H1 (cell line): Measurements from ENCODE around the gene MCC. TPM values are rescaled to one million over a fixed set of nuclear protein-coding genes. Genes with fewer than 3 reads are reported as not detected.

ENCODE experiments used
- CTCF ChIA-PET: fragments of 300-600 bp; sonication (Branson Sonifier 250); formaldehyde crosslinking; loops from one replicate; lab custom pipeline; 2021; ENCODE audit not compliant: partially characterized antibody; lab: Charles Lee
- POLR2A ChIA-PET: fragments of 300-600 bp; sonication (Branson Sonifier 250); formaldehyde crosslinking; loops from one replicate; lab custom pipeline; 2021; ENCODE audit warnings: inconsistent platforms; ENCODE audit not compliant: partially characterized antibody; lab: Charles Lee
- DNase-seq, 2 experiments: peaks; one replicate each; pipeline versions ENCODE4 v3.0.0 to v3.0.0-alpha.2; 2010 to 2022; ENCODE audit warnings: low spot score in 2 of 2, low read depth in 1 of 2, mixed read lengths in 1 of 2
- FAIRE-seq: peaks from 2 replicates; lab custom pipeline; 2011; peaks lifted over from hg19 to GRCh38; lab: Jason Lieb, UNC
- H2AFZ ChIP-seq: 2 replicates; pipeline ENCODE4 v1.8.1; 2012; ENCODE audit warnings: low read length, inconsistent platforms
- H2AK5ac ChIP-seq: 2 replicates; pipeline ENCODE4 v1.6.1; 2013; ENCODE audit warnings: low read depth, low read length
- H2BK120ac ChIP-seq: replicated peaks from 2 replicates; pipeline ENCODE3; 2013; ENCODE audit warnings: low read depth, low read length, inconsistent platforms
- H2BK12ac ChIP-seq: 2 replicates; pipeline ENCODE4 v1.6.1; 2013; ENCODE audit warnings: low read depth, low read length
- H2BK15ac ChIP-seq: 2 replicates; pipeline ENCODE4 v1.6.1; 2013; ENCODE audit warnings: low read length
- H2BK20ac ChIP-seq: 2 replicates; pipeline ENCODE4 v1.6.1; 2013; ENCODE audit warnings: low read length
- H2BK5ac ChIP-seq: 2 replicates; pipeline ENCODE4 v1.6.1; 2013; ENCODE audit warnings: low read depth, low read length
- H3K14ac ChIP-seq: 2 replicates; pipeline ENCODE4 v1.6.1; 2013; ENCODE audit warnings: inconsistent platforms; ENCODE audit not compliant: insufficient read length
- H3K18ac ChIP-seq: 2 replicates; pipeline ENCODE4 v1.6.1; 2013; ENCODE audit warnings: low read length; ENCODE audit errors: extremely low read depth
- H3K23ac ChIP-seq: 2 replicates; pipeline ENCODE4 v1.6.1; 2013; ENCODE audit warnings: inconsistent platforms; ENCODE audit not compliant: insufficient read length
- H3K23me2 ChIP-seq: 2 replicates; pipeline ENCODE4 v1.6.1; 2013; ENCODE audit warnings: low read depth, low read length
- H3K27ac ChIP-seq: 2 replicates; pipeline ENCODE4 v1.6.1; 2011; ENCODE audit warnings: low read depth, low read length, inconsistent platforms
- H3K27me3 ChIP-seq, 4 experiments: replicated peaks in 1 of 4; 1 replicate in 1 of 4; 2 replicates in 3 of 4; pipeline versions ENCODE4 v1.6.1 to v1.8.1; 2011 to 2013; ENCODE audit warnings: low read length in 3 of 4, mild to moderate bottlenecking in 3 of 4, inconsistent platforms in 2 of 4, mixed read lengths in 2 of 4, moderate library complexity in 1 of 4; ENCODE audit not compliant: control insufficient read depth in 3 of 4, insufficient read depth in 3 of 4; ENCODE audit errors: extremely low read depth in 1 of 4
- H3K36me3 ChIP-seq, 4 experiments: 2 replicates each; pipeline versions ENCODE4 v1.6.1 to v1.8.1; 2011 to 2013; ENCODE audit warnings: mild to moderate bottlenecking in 4 of 4, low read length in 3 of 4, moderate library complexity in 2 of 4, control low read depth in 1 of 4, inconsistent platforms in 1 of 4; ENCODE audit not compliant: insufficient read depth in 4 of 4, control insufficient read depth in 2 of 4
- H3K4ac ChIP-seq: replicated peaks from 2 replicates; pipeline ENCODE3; 2013; ENCODE audit warnings: low read length, low read depth, mixed read lengths, inconsistent platforms; ENCODE audit not compliant: insufficient read length
- H3K4me1 ChIP-seq, 4 experiments: replicated peaks in 1 of 4; 1 replicate in 1 of 4; 2 replicates in 3 of 4; pipeline versions ENCODE4 v1.6.1 to v1.8.1; 2011 to 2013; ENCODE audit warnings: low read length in 3 of 4, inconsistent platforms in 2 of 4, mixed read lengths in 1 of 4; ENCODE audit not compliant: insufficient read depth in 4 of 4, control insufficient read depth in 3 of 4
- H3K4me2 ChIP-seq, 2 experiments: 2 replicates each; pipeline versions ENCODE4 v1.6.1 to v1.8.1; 2011 to 2013; ENCODE audit warnings: low read depth in 2 of 2, low read length in 2 of 2, control low read depth in 1 of 2, inconsistent platforms in 1 of 2, mild to moderate bottlenecking in 1 of 2; ENCODE audit not compliant: insufficient read depth in 1 of 2
- H3K4me3 ChIP-seq, 4 experiments: fragments of 200-600, 300-600 bp in 1 of 4; sonication (generic), shearing (Covaris generic), sonication (Bioruptor Twin) in 1 of 4; 2 replicates each; pipeline versions ENCODE4 v1.5.1 to v1.8.1; 2011 to 2016; ENCODE audit warnings: low read length in 4 of 4, low read depth in 3 of 4, control low read depth in 2 of 4, inconsistent platforms in 2 of 4, mild to moderate bottlenecking in 2 of 4, mixed read lengths in 1 of 4, moderate library complexity in 1 of 4; ENCODE audit not compliant: insufficient read depth in 2 of 4; ENCODE audit errors: extremely low read depth in 1 of 4
- H3K56ac ChIP-seq: replicated peaks from 2 replicates; pipeline ENCODE3; 2013; ENCODE audit warnings: low read depth, mild to moderate bottlenecking, mixed read lengths, low read length, inconsistent platforms; ENCODE audit not compliant: insufficient read length
- H3K79me1 ChIP-seq: 2 replicates; pipeline ENCODE4 v1.6.1; 2013; ENCODE audit warnings: low read depth, low read length, control low read depth
- H3K79me2 ChIP-seq, 2 experiments: 2 replicates each; pipeline versions ENCODE4 v1.6.1 to v1.8.1; 2012 to 2013; ENCODE audit warnings: low read length in 2 of 2, mild to moderate bottlenecking in 2 of 2, inconsistent platforms in 1 of 2; ENCODE audit not compliant: insufficient read depth in 2 of 2, control insufficient read depth in 1 of 2
- H3K9ac ChIP-seq, 4 experiments: replicated peaks in 1 of 4; 1 replicate in 1 of 4; 2 replicates in 3 of 4; pipeline versions ENCODE4 v1.6.1 to v1.8.1; 2011 to 2013; ENCODE audit warnings: low read depth in 3 of 4, low read length in 3 of 4, control low read depth in 2 of 4, mild to moderate bottlenecking in 2 of 4, moderate library complexity in 2 of 4, inconsistent platforms in 1 of 4; ENCODE audit errors: extremely low read depth in 1 of 4
- H3K9me3 ChIP-seq, 2 experiments: 2 replicates each; pipeline versions ENCODE4 v1.6.1 to v1.8.1; 2012 to 2013; ENCODE audit warnings: mild to moderate bottlenecking in 2 of 2, moderate library complexity in 2 of 2, control low read depth in 1 of 2, inconsistent platforms in 1 of 2, low read depth in 1 of 2, low read length in 1 of 2, mixed read lengths in 1 of 2; ENCODE audit not compliant: insufficient read depth in 2 of 2
- H4K20me1 ChIP-seq, 2 experiments: replicated peaks in 1 of 2; 2 replicates each; pipeline versions ENCODE3 to v1.8.1; 2011 to 2013; ENCODE audit warnings: inconsistent platforms in 2 of 2, low read length in 2 of 2, mild to moderate bottlenecking in 1 of 2; ENCODE audit not compliant: insufficient read depth in 2 of 2, control insufficient read depth in 1 of 2
- H4K5ac ChIP-seq: 2 replicates; pipeline ENCODE4 v1.6.1; 2013; ENCODE audit warnings: low read length, low read depth, mixed read lengths, inconsistent platforms; ENCODE audit not compliant: insufficient read length
- H4K8ac ChIP-seq: 2 replicates; pipeline ENCODE4 v1.8.0; 2013; ENCODE audit warnings: mild to moderate bottlenecking, moderate library complexity, low read length, inconsistent platforms; ENCODE audit not compliant: insufficient read depth; ENCODE audit errors: extremely low read depth
- H4K91ac ChIP-seq: replicated peaks from 2 replicates; pipeline ENCODE3; 2013; ENCODE audit warnings: low read length, mixed read lengths, inconsistent platforms; ENCODE audit not compliant: insufficient read length
- JUND ChIP-seq: IDR thresholded peaks from 2 replicates; pipeline ENCODE4 v1.6.1; 2011; ENCODE audit warnings: mild to moderate bottlenecking, improper control_type of control experiment, low read length
- RFX5 ChIP-seq: IDR thresholded peaks from 2 replicates; pipeline ENCODE4 v1.6.1; 2011; ENCODE audit warnings: low read depth, low read length, improper control_type of control experiment, borderline replicate concordance
- TCF12 ChIP-seq: IDR thresholded peaks from 2 replicates; pipeline ENCODE4 v1.6.1; 2011; ENCODE audit warnings: low read depth, mild to moderate bottlenecking, low read length
- polyA plus RNA-seq, 7 experiments: library from polyadenylated mRNA; depleted of rRNA in 3 of 7; stranded (reverse) in 5 of 7; unstranded in 2 of 7; fragments of >200 nt in 5 of 7; fragments of 200-250 nt in 2 of 7; gene quantifications; 1 replicate in 5 of 7; 2 replicates in 1 of 7; 4 replicates in 1 of 7; pipeline versions ENCODE4 v1.2.1 to v1.2.3, GENCODE V29; 2011 to 2013; ENCODE audit warnings: missing spikeins in 2 of 7, mixed read lengths in 2 of 7
- total RNA-seq: library from RNA; stranded (reverse); fragmentation: NEBNext Ultra II Directional; extraction: Animal tissue kit (Norgen Biotek cat#: 25700); gene quantifications from 2 replicates; pipeline ENCODE4 v1.2.1, GENCODE V29; 2021

MCC gene
- total and polyA plus RNA-seq, 2 of the 8 experiments (the other 6 are each of a cell fraction or from before 2014, with no cell fraction given) = 2.6 to 18.3 TPM

- POLR2A ChIA-PET = no interaction called here
- CTCF ChIA-PET = no interaction called here
- H3K4me3 ChIP-seq = no peak overlapping the region
- peaks cover 0 to 13% (median 0%) of the 10 kb centered on the region in 4 experiments; a peak in 2 of 8 replicates for H3K36me3 ChIP-seq
- H3K4me2 ChIP-seq = no peak overlapping the region
- H4K8ac ChIP-seq = no peak overlapping the region
- H3K9ac ChIP-seq = no peak overlapping the region
- H2BK5ac ChIP-seq = no peak overlapping the region
- no peak overlapping the region for H3K23ac ChIP-seq
- H3K18ac ChIP-seq = no peak overlapping the region
- H3K4ac ChIP-seq = no peak overlapping the region
- H3K56ac ChIP-seq = no peak overlapping the region
- DNase-seq = no peak
- H3K79me2 ChIP-seq = peaks cover 0 to 9% of the 10 kb centered on the region in 2 experiments; a peak in 2 of 4 replicates
- H3K14ac ChIP-seq = no peak overlapping the region
- H3K79me1 ChIP-seq = no peaks in the 10 kb centered on the region
- no peak overlapping the region for H4K5ac ChIP-seq
- H2BK120ac ChIP-seq = no peak overlapping the region
- H3K27me3 ChIP-seq = no peaks in the 10 kb centered on the region
- H4K20me1 ChIP-seq = no peaks in the 10 kb centered on the region
- no peaks in the 10 kb centered on the region for H3K23me2 ChIP-seq
- H2AK5ac ChIP-seq = no peak overlapping the region
- H3K4me1 ChIP-seq = no peaks in the 10 kb centered on the region
- no peak overlapping the region for H2BK20ac ChIP-seq
- FAIRE-seq = no peak
- H3K9me3 ChIP-seq = 0 out of 4 replicates have a peak, but pooled peaks cover 0 to 4% of the 10 kb centered on the region in 2 experiments
- no peak overlapping the region for H4K91ac ChIP-seq
- no peak overlapping the region for H2BK15ac ChIP-seq
- no peak overlapping the region for H2AFZ ChIP-seq
- no peak overlapping the region for H2BK12ac ChIP-seq
- H3K27ac ChIP-seq = no peak overlapping the region
- TF ChIP-seq RFX5 (no peak), TCF12 (no peak), JUND (no peak)
Observed at GRCh38 chr5:113520899-113521298, 32.6 kb upstream of the MCC start.
